Peyer's patch (tissue), 4 donors: ENCODE data around the gene CELF4.

ENCODE experiments used
- POLR2A ChIP-seq, 2 donors: fragments of 450-650 bp; IDR thresholded peaks; one replicate each; pipeline ENCODE4 v1.5.1; 2017; ENCODE audit warnings: antibody characterized with exemption in 2 of 2, mild to moderate bottlenecking in 2 of 2, moderate library complexity in 2 of 2
- TF ChIP-seq, protein P1 (sequence below), 6 experiments: fragments of 450-650 bp in 4 of 6; fragments of 200-600 bp in 2 of 6; sonication (generic) in 1 of 6; IDR thresholded peaks; one replicate each; pipeline ENCODE4 v1.5.1; 2017 to 2019; ENCODE audit warnings: antibody characterized with exemption in 6 of 6, mild to moderate bottlenecking in 3 of 6, moderate library complexity in 1 of 6

DNA sequence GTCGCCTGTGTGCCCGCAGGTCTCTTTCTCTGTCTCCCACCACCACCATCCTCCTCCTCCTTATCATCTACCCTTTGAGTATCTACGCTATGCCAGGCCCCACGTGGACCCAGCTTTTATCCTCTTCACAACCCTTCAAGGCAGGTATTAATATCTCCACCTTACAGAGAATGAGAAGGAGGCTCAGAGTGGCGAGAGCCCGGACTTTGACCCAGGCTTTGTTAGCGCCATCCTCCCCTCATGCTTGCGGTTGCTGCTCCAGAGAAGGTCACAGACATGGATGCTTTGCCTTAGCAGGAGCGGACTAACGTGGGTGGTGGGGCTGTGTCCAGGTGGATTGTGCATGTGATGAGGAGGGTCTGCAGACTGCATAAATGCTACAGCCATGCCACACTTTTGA lies 119.8 kb downstream of the CELF4 start:
- TF ChIP-seq, protein P1, sequence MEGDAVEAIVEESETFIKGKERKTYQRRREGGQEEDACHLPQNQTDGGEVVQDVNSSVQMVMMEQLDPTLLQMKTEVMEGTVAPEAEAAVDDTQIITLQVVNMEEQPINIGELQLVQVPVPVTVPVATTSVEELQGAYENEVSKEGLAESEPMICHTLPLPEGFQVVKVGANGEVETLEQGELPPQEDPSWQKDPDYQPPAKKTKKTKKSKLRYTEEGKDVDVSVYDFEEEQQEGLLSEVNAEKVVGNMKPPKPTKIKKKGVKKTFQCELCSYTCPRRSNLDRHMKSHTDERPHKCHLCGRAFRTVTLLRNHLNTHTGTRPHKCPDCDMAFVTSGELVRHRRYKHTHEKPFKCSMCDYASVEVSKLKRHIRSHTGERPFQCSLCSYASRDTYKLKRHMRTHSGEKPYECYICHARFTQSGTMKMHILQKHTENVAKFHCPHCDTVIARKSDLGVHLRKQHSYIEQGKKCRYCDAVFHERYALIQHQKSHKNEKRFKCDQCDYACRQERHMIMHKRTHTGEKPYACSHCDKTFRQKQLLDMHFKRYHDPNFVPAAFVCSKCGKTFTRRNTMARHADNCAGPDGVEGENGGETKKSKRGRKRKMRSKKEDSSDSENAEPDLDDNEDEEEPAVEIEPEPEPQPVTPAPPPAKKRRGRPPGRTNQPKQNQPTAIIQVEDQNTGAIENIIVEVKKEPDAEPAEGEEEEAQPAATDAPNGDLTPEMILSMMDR (IDR thresholded peaks at IDR 0.05), result no peak
- no peak for TF ChIP-seq POLR2A (IDR thresholded peaks at IDR 0.05)
